Measurements from ENCODE around the gene MCCC1. TPM values are rescaled to one million over a fixed set of nuclear protein-coding genes. Genes with fewer than 3 reads are reported as not detected.
A peak's percentile ranks its signal among the peaks of the same experiment; 100 is the strongest.

The MCCC1 gene
- total and polyA plus RNA-seq, 7 donors, result 8.2 to 24.4 (median 15.6) TPM

DNA sequence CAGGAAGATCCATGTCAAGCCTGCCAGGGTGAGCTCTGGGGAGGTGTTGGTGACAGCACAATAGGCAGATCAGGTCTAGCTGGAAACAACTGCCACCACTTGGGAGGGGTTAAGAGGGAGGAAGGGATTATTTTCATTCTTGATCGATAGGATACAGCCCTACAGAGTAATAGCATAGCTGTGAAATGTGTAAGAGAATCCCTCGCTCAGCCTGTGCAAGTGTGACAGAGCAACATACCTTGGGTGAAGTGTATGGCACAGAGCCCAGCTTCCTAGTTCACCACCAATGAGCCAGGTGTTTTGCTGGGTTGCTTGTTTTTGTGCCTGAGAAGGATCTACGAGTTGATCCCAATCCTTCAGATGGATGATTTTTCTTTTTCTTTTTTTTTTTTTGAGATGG, 109.7 kb downstream of the MCCC1 start:
- Histone ChIP-seq H3K36me3 (ENCODE audit: insufficient read depth in 1 of 2, low read depth in 1 of 2) (no peaks in the 10 kb centered on the region), H3K27me3 (ENCODE audit: insufficient read depth in 3 of 3, low read length in 2 of 3) (no peaks in the 10 kb centered on the region), H3K4me1 (no peaks in the 10 kb centered on the region), H3K27ac (no peak overlapping the region), H3K4me3 (no peak overlapping the region), H3K9me3 (peaks cover 5% of the 10 kb centered on the region)
- TF ChIP-seq, protein P1, sequence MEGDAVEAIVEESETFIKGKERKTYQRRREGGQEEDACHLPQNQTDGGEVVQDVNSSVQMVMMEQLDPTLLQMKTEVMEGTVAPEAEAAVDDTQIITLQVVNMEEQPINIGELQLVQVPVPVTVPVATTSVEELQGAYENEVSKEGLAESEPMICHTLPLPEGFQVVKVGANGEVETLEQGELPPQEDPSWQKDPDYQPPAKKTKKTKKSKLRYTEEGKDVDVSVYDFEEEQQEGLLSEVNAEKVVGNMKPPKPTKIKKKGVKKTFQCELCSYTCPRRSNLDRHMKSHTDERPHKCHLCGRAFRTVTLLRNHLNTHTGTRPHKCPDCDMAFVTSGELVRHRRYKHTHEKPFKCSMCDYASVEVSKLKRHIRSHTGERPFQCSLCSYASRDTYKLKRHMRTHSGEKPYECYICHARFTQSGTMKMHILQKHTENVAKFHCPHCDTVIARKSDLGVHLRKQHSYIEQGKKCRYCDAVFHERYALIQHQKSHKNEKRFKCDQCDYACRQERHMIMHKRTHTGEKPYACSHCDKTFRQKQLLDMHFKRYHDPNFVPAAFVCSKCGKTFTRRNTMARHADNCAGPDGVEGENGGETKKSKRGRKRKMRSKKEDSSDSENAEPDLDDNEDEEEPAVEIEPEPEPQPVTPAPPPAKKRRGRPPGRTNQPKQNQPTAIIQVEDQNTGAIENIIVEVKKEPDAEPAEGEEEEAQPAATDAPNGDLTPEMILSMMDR (IDR thresholded peaks at IDR 0.05), result no peak
- 39 to 56% (median 45%) methylated on average over 3 of the region's 3 CpGs for WGBS, 3 donors
- ATAC-seq, result peak in 3 of 4 donors; percentile 28 to 61 (median 59)
- intact Hi-C loops (cut with DNase I), result no loop called here
- no peak for DNase-seq

DNA sequence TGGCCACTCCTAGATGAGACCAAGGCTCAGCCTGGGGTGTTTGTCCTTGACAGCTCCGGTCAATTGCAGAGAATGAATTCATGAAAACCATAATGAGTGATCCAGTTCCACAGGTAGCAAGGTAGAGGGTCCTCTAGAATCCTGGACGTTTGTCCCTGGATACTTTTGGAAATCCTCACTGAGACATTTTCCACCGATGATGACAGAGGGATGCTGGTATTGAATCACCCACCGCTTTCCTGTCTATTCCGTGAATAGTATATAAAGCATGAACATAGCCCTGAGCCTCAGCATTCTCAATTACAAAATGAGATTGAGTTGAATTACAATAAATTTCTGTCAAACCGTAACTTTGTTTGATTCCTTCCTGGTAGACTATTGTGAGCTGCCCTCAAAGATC, 113.3 kb downstream of the MCCC1 start:
- TF ChIP-seq, protein P1 (IDR thresholded peaks at IDR 0.05), result no peak
- no peak for ATAC-seq
- no peak overlapping the region for H3K27ac ChIP-seq
- no peaks in the 10 kb centered on the region for H3K36me3 ChIP-seq (ENCODE audit: insufficient read depth in 1 of 2, low read depth in 1 of 2)
- no peaks in the 10 kb centered on the region for H3K4me1 ChIP-seq
- no peak for DNase-seq
- no peaks in the 10 kb centered on the region for H3K27me3 ChIP-seq (ENCODE audit: insufficient read depth in 3 of 3, low read length in 2 of 3)
- H3K4me3 ChIP-seq, result no peak overlapping the region
- 84 to 87% (median 86%) methylated on average over 6 of the region's 6 CpGs for WGBS, 3 donors
- intact Hi-C loops (cut with DNase I), result no loop called here
- no peaks in the 10 kb centered on the region for H3K9me3 ChIP-seq

DNA sequence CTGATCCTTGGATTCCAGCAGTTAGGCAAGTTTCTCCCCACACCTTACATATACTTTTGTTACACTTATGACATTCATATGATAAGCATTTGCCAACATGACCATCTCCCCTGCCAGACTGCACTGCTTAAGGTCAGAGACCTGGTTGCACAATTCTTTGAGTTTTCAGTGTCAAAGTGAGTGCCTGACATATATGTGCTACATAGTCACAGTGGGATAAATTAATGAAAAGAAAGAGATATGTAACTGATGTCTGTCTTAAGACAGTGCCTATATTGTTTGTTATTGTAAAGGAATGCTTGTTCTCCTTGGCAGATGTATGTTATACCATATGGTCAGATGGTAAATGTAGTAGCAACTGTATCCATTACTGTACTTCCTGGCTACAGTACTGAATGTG, 115.4 kb downstream of the MCCC1 start:
- intact Hi-C loops (cut with DNase I), result loop anchor here (5.0 kb wide), 2 partner anchors 72 to 113 kb away; partner anchors contain the start of gene MCCC1 (in 1 of the 2)
- Histone ChIP-seq H3K27ac (no peak overlapping the region), H3K27me3 (ENCODE audit: insufficient read depth in 3 of 3, low read length in 2 of 3) (no peaks in the 10 kb centered on the region), H3K9me3 (no peaks in the 10 kb centered on the region), H3K4me3 (no peak overlapping the region), H3K4me1 (peaks cover 4% of the 10 kb centered on the region), H3K36me3 (ENCODE audit: insufficient read depth in 1 of 2, low read depth in 1 of 2) (no peaks in the 10 kb centered on the region)
- DNase-seq (no peak), ATAC-seq (no peak)
- TF ChIP-seq, protein P1 (IDR thresholded peaks at IDR 0.05), result no peak

DNA sequence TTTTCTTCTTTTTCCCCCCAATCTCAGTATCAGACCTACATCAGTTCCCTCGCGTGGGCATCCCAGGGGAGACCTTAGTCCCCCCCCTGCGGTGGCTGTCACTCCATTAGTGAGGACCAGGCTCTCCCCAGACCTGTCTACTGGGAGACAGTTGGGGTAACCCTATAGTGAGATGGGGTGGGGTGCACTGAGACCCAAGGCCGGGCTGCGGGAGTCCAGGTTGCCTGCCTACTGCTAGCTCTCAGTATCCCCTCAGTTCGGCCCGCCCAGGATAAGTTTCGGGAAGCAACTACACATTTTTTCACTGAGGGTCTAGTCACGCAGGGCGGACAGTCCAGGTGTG, 118.3 kb downstream of the MCCC1 start:
- TF ChIP-seq, protein P1 (IDR thresholded peaks at IDR 0.05), result no peak
- WGBS, 3 donors, result 65 to 69% (median 67%) methylated on average over 10 of the region's 10 CpGs
- Histone ChIP-seq H3K27me3 (ENCODE audit: insufficient read depth in 3 of 3, low read length in 2 of 3) (no peaks in the 10 kb centered on the region), H3K4me1 (peaks cover 20% of the 10 kb centered on the region), H3K27ac (peak overlapping the region; percentile 89), H3K36me3 (ENCODE audit: insufficient read depth in 1 of 2, low read depth in 1 of 2) (no peaks in the 10 kb centered on the region), H3K9me3 (no peaks in the 10 kb centered on the region), H3K4me3 (peak overlapping the region; percentile 95)
- intact Hi-C loops (cut with DNase I), result loop anchor here (5.0 kb wide), 2 partner anchors 69 to 116 kb away; partner anchors contain the start of gene MCCC1 (in 1 of the 2)
- ATAC-seq, result peak in 1 of 4 donors; percentile 11
- peak in 1 of 2 donors; percentile 61 for DNase-seq
